GM15510 (cell line): ENCODE measurements around the gene CXCL1.

Experiments
- POLR2A ChIP-seq: IDR thresholded peaks from 3 replicates; pipeline ENCODE4 v1.6.1; 2011; ENCODE audit warnings: borderline replicate concordance; ENCODE audit not compliant: insufficient read length; ENCODE audit errors: extremely low read depth

CXCL1 gene

DNA sequence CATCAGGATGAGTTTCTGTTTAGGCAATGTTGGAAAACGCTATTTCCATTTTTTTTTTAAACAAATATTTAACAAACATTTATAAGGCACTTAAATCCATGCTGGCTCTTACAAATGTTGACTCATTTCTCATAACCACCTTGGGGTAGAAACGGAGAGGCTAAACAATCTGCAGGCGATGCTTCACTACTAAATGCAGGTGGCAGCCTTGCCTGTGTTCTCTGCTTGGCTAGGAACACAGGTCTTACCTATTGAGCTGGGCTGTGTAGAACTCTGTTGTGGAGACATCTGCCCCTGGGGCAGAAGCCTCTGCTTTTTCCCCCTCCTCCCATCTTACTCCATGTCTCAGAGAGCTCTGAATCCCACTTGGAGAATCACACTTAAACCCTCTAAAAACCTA, 1.4 kb upstream of the CXCL1 start:
- TF ChIP-seq POLR2A: no peak

DNA sequence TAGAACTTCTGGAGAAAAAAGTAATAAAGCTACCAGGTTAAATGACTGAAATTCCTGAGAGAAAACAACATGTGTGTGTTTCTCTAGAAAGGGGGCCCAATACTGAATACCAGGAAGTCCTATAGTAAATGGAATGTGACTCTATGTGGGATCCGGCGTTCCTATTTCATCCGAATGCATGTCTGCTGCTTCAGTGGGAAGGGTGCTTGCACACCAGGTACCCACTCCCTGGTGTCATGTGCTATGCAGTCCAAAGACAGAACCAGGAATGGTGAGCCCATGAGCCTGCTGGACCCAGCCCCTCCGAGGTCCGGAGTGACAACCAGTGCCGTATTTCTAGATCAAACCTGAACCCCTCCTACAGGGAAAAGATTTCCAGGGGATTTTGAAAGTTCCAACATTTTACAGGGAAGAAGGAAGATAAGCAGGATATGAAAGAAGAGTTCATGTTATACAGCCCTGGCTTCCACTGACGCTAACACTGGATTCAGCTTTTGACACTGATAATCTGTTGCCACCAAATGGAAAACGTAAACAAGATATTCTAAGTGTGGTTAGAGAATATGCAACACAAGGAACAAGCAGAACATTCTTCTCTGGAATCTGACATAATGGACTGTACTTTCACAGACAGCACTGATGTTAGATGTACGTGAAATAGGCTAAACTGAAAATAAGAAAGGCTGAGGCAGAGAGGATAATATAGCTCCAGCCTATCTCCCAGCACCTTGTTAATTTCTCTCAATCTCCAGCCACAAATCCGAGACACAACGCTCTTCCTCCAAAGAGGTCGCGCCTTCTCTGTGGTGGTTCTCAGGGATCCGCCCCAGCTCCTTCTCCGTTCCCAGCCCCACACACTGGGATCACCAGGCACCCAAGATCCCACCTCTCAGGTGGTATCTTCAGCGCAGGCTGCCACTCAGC, 725 bp upstream of the CXCL1 start:
- TF ChIP-seq POLR2A: no peak

- no peak for TF ChIP-seq POLR2A
Observed at GRCh38 chr4:73870260-73870659, 1.1 kb downstream of the CXCL1 start.

DNA sequence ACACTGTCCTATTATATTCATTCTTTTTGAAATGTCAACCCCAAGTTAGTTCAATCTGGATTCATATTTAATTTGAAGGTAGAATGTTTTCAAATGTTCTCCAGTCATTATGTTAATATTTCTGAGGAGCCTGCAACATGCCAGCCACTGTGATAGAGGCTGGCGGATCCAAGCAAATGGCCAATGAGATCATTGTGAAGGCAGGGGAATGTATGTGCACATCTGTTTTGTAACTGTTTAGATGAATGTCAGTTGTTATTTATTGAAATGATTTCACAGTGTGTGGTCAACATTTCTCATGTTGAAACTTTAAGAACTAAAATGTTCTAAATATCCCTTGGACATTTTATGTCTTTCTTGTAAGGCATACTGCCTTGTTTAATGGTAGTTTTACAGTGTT, 1.6 kb downstream of the CXCL1 start:
- no peak for TF ChIP-seq POLR2A

- TF ChIP-seq POLR2A: no peak
Observed at GRCh38 chr4:73871511-73872310, 2.5 kb downstream of the CXCL1 start.

DNA sequence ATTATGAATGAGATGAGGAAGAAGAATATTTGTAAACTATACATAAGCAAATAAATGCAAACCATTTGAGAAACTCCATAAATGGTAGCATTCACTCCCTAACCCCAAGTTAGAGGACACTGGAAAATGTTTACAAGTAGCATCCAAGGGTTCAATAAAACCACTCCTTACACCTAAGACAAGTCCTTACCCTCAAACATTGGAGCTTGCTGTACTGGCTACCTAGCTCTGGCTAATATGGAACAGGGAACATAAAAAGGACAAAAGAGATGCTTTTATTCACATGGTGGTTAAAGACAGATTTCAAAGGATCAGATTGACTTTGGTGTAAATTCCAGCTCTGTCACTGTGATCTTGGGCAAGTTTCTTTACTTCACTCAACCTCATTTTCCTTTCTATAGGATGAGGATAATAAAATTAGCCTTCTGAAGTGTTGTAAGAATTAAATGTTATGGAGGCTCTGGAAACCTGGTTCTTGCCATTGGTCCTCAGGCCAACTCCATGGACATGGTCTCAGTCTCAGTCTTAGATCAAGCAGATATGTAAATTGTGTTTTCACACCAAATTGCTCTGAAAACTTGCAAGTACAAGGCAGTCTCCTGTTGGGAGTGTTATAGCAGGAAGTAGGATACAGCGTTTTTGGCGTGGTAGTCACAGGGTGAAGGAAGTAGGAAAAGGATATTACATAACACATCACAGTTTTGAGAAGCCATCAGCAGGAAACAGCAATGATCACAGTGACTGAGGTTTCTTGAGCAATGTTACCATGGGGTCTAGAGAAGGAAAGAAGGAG, 3.3 kb downstream of the CXCL1 start:
- no peak for TF ChIP-seq POLR2A

GRCh38 chr4:73874386-73874785, 5.2 kb downstream of the CXCL1 start:
- no peak for TF ChIP-seq POLR2A

GRCh38 chr4:73875401-73875800, 6.2 kb downstream of the CXCL1 start:
- no peak for TF ChIP-seq POLR2A

GRCh38 chr4:73883306-73883705, 14.1 kb downstream of the CXCL1 start:
- TF ChIP-seq POLR2A: no peak

DNA sequence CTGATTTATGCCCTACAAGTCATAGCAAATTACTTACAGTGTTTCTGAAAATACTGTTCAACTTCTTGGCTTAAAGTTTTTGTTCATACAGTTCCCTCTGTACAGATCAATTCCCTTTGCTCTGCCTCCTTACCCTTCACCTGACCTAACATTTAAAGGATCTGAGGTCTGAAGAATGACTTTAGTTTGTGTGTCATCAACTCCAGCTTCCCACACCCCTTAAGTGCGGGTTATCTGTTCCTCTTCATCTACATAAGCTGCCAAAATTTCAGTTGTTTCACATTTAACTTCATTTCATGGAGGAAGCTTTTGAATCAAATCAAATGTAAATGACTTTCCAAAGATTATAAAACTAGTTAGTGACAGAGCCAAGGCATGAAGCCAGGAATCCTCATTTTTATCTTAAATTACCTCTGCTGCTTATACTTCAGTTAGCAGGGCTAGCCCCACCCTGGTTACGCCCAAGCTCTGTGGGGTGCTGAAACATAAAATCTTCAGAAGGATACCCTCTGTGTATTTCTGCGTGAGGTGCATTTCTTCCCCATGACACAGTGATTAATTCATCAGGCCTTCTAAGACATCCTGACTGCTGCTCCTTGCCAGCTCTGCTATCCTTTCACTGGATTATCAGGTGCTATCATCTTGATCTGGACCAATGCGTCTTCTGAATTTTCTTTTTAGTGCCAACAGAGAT, 16.5 kb downstream of the CXCL1 start:
- no peak for TF ChIP-seq POLR2A

- TF ChIP-seq POLR2A: no peak
Observed at GRCh38 chr4:73891326-73891725, 22.1 kb downstream of the CXCL1 start.

- TF ChIP-seq POLR2A: no peak
Observed at GRCh38 chr4:73891739-73892405, 22.7 kb downstream of the CXCL1 start.

DNA sequence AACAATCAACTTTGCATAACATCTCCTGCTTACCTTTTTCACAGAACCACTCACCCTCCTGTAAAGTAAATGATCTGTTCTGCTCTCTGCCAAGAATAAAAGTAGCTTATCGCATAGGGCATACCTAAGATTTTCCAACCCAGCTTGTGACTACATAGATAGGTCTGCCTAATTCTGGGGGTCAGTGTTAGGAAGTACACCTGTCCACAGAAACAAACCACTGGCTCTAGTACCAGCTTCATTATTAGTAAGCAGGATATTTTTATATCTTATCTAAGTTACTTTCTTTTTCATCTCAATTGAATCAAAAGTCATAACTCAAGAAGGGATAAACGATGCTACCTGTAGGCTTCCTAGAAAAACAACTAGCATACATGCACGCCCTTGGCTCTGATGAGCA, 23.8 kb downstream of the CXCL1 start:
- no peak for TF ChIP-seq POLR2A

- TF ChIP-seq POLR2A: no peak
Observed at GRCh38 chr4:73894001-73894400, 24.8 kb downstream of the CXCL1 start.
